Measurements from ENCODE around the gene SFMBT1.

SFMBT1 gene

GRCh38 chr3:52983828-52984227, 62.0 kb downstream of the SFMBT1 start:
- no peak overlapping the region for H3K27ac ChIP-seq
- H3K4me1 ChIP-seq, result no peaks in the 10 kb centered on the region
- no peaks in the 10 kb centered on the region for H3K36me3 ChIP-seq (ENCODE audit: control insufficient read depth, insufficient read depth, low read length)
- no peaks in the 10 kb centered on the region for H3K27me3 ChIP-seq (ENCODE audit: control insufficient read depth, insufficient read depth, low read length)
- H3K9ac ChIP-seq, result no peak overlapping the region
- H2AFZ ChIP-seq, result no peak overlapping the region
- no peaks in the 10 kb centered on the region for H3K9me3 ChIP-seq (ENCODE audit: control insufficient read depth, low read length)
- TF ChIP-seq CTCF (IDR thresholded peaks at IDR 0.05), result no peak
- H3K4me2 ChIP-seq (ENCODE audit: low read length), result no peak overlapping the region
- no peak overlapping the region for H3K4me3 ChIP-seq (ENCODE audit: low read depth, low read length)
- H3K79me2 ChIP-seq, result peaks cover 5% of the 10 kb centered on the region

GRCh38 chr3:52983336-52983807, 62.5 kb downstream of the SFMBT1 start:
- Histone ChIP-seq H3K27me3 (ENCODE audit: control insufficient read depth, insufficient read depth, low read length) (no peaks in the 10 kb centered on the region), H2AFZ (no peak overlapping the region), H3K4me1 (no peaks in the 10 kb centered on the region), H3K36me3 (ENCODE audit: control insufficient read depth, insufficient read depth, low read length) (no peaks in the 10 kb centered on the region), H3K9ac (no peak overlapping the region), H3K4me3 (ENCODE audit: low read depth, low read length) (no peak overlapping the region), H3K4me2 (ENCODE audit: low read length) (no peak overlapping the region), H3K27ac (no peak overlapping the region), H3K79me2 (peaks cover 5% of the 10 kb centered on the region), H3K9me3 (ENCODE audit: control insufficient read depth, low read length) (no peaks in the 10 kb centered on the region)
- TF ChIP-seq CTCF (IDR thresholded peaks at IDR 0.05), result no peak

GRCh38 chr3:52982839-52983238, 63.0 kb downstream of the SFMBT1 start:
- H3K27me3 ChIP-seq (ENCODE audit: control insufficient read depth, insufficient read depth, low read length), result no peaks in the 10 kb centered on the region

GRCh38 chr3:52979190-52979983, 66.5 kb downstream of the SFMBT1 start:
- Histone ChIP-seq H3K27me3 (ENCODE audit: control insufficient read depth, insufficient read depth, low read length) (no peaks in the 10 kb centered on the region), H3K9me3 (ENCODE audit: control insufficient read depth, low read length) (no peaks in the 10 kb centered on the region), H3K4me2 (ENCODE audit: low read length) (no peak overlapping the region), H3K36me3 (ENCODE audit: control insufficient read depth, insufficient read depth, low read length) (no peaks in the 10 kb centered on the region), H3K4me1 (no peaks in the 10 kb centered on the region), H3K4me3 (ENCODE audit: low read depth, low read length) (no peak overlapping the region), H2AFZ (no peak overlapping the region), H3K27ac (no peak overlapping the region), H3K9ac (no peak overlapping the region), H3K79me2 (peaks cover 10% of the 10 kb centered on the region)
- no peak for TF ChIP-seq CTCF (IDR thresholded peaks at IDR 0.05)

More at GRCh38 chr3:52982839-52983238, 63.0 kb downstream of the SFMBT1 start:
- Histone ChIP-seq H3K4me2 (ENCODE audit: low read length) (no peak overlapping the region), H3K4me3 (ENCODE audit: low read depth, low read length) (no peak overlapping the region), H3K36me3 (ENCODE audit: control insufficient read depth, insufficient read depth, low read length) (no peaks in the 10 kb centered on the region), H2AFZ (no peak overlapping the region), H3K4me1 (no peaks in the 10 kb centered on the region), H3K9me3 (ENCODE audit: control insufficient read depth, low read length) (no peaks in the 10 kb centered on the region), H3K79me2 (peaks cover 5% of the 10 kb centered on the region), H3K9ac (no peak overlapping the region), H3K27ac (no peak overlapping the region)
- TF ChIP-seq CTCF (IDR thresholded peaks at IDR 0.05), result no peak

Measured in parathyroid adenoma (tissue), 2 donors.